Uterus (tissue), 4 donors: ENCODE measurements around the gene UNC93B1. TPM values are rescaled to one million over a fixed set of nuclear protein-coding genes. Genes with fewer than 3 reads are reported as not detected.

ENCODE experiments used
- DNase-seq, 2 donors: peaks; one replicate each; pipeline ENCODE4 v3.0.0-alpha.2; 2019 to 2020
- H3K27ac ChIP-seq, 2 donors: fragments of 200-600 bp; sonication (generic); 1 replicate in 1 of 2; 2 replicates in 1 of 2; pipeline ENCODE4 v1.5.1; 2016 to 2018
- H3K27me3 ChIP-seq, 2 donors: fragments of 200-600 bp; sonication (generic); one replicate each; pipeline ENCODE4 v1.5.1; 2018 to 2019; ENCODE audit warnings: control low read depth in 1 of 2
- H3K36me3 ChIP-seq, 2 donors: fragments of 200-600 bp; sonication (generic); one replicate each; pipeline ENCODE4 v1.5.1; 2019; ENCODE audit warnings: control low read depth in 1 of 2
- H3K4me1 ChIP-seq, 2 donors: fragments of 200-600 bp; sonication (generic); one replicate each; pipeline ENCODE4 v1.5.1; 2018 to 2019; ENCODE audit warnings: control low read depth in 1 of 2
- H3K4me3 ChIP-seq, 2 donors: fragments of 200-600 bp; sonication (generic); 1 replicate in 1 of 2; 2 replicates in 1 of 2; pipeline ENCODE4 v1.5.1; 2018 to 2019; ENCODE audit warnings: mild to moderate bottlenecking in 1 of 2
- H3K9me3 ChIP-seq, 2 donors: fragments of 200-600 bp; sonication (generic); one replicate each; pipeline ENCODE4 v1.5.1; 2019; ENCODE audit warnings: control low read depth in 1 of 2
- CTCF ChIP-seq, 4 experiments: fragments of 200-600 bp in 2 of 4; fragments of 450-650 bp in 2 of 4; sonication (generic) in 2 of 4; IDR thresholded peaks; one replicate each; pipeline ENCODE4 v1.5.1; 2016 to 2019; ENCODE audit warnings: antibody characterized with exemption in 4 of 4, mild to moderate bottlenecking in 2 of 4, moderate library complexity in 1 of 4
- POLR2A ChIP-seq, 2 donors: fragments of 450-650 bp; IDR thresholded peaks; one replicate each; pipeline ENCODE4 v1.6.1; 2016; ENCODE audit warnings: antibody characterized with exemption in 2 of 2, mild to moderate bottlenecking in 1 of 2, moderate library complexity in 1 of 2
- intact Hi-C: fragments of 100-400 bp; cut with DNase I; formaldehyde crosslinking; loops from one replicate; pipeline ENCODE4 v1.15.1; 2023; ENCODE audit warnings: low total_unique reads
- total RNA-seq, 4 donors: library from RNA; depleted of rRNA in 3 of 4; stranded (reverse); fragments of >200 nt in 3 of 4; gene quantifications; one replicate each; pipeline versions ENCODE4 v1.1.0 to v1.2.4, GENCODE V29; 2014 to 2023
- donor health status: DM: yes; HTN: yes; CAD: no.

UNC93B1 gene
- total RNA-seq, 4 donors from 2014 or later, result 4.1 to 24.3 (median 13.2) TPM

- H3K36me3 ChIP-seq, result no peaks in the 10 kb centered on the region
- H3K9me3 ChIP-seq, result no peaks in the 10 kb centered on the region
- H3K27ac ChIP-seq, result no peak overlapping the region
- intact Hi-C loops, result no loop called here
- no peaks in the 10 kb centered on the region for H3K4me1 ChIP-seq
- H3K27me3 ChIP-seq, result no peaks in the 10 kb centered on the region
- no peak overlapping the region for H3K4me3 ChIP-seq
- no peak for DNase-seq
- TF ChIP-seq CTCF (IDR thresholded peaks at IDR 0.05), result no peak
- no peak for TF ChIP-seq POLR2A (IDR thresholded peaks at IDR 0.05)
Measured at GRCh38 chr11:68004551-68005335, 846 bp upstream of the UNC93B1 start.

DNA sequence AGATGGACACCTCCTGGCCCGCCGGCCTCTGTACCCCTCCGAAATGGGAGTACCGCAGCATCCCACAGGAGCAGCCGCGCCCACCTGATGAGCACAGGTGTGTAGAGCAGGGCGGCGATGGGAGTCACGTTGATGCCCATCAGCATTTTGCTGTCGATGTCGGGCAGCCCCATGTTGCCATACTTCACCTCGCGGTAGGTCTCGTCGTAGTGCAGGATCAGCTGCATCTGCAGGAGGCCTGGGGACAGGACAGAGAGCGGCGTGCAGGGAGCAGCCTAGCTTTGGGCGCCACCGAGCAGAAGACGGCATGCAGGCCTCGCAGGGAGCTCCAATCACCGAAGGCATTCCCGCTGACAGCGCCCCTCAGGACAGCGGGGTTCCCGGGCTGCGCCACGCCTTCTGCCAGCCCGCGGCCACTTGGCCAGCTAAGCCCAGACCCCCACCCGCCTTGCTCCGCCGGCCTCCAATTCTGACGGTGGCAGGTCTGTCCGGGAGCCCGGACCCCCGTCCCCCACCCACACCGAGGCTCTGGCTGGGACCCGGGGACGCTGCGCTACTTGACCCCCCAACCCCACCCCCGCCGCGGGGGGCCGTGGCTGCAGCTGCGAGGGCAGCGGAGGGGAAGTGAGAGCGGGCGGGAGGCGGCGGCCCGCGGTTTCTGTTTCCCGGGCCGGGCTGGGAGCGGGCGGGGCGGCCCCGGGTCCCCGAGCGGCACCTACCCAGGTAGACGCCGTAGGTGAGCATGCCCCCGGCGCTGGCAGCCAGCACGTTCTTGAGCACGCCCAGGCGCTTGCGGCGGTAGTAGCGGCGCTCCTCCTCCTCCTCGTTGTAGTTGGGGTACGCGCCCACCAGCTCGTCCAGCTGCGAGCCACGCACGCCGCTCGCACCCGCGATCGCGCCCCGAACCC lies 705 bp downstream of the UNC93B1 start:
- no peaks in the 10 kb centered on the region for H3K27me3 ChIP-seq
- TF ChIP-seq CTCF (IDR thresholded peaks at IDR 0.05), result no peak
- no peak for TF ChIP-seq POLR2A (IDR thresholded peaks at IDR 0.05)
- H3K27ac ChIP-seq, result peak overlapping the region; percentile 43 to 55
- no peaks in the 10 kb centered on the region for H3K4me1 ChIP-seq
- no peak for DNase-seq
- H3K9me3 ChIP-seq, result no peaks in the 10 kb centered on the region
- peak overlapping the region; percentile 27 to 54 for H3K4me3 ChIP-seq
- intact Hi-C loops, result no loop called here
- no peaks in the 10 kb centered on the region for H3K36me3 ChIP-seq

DNA sequence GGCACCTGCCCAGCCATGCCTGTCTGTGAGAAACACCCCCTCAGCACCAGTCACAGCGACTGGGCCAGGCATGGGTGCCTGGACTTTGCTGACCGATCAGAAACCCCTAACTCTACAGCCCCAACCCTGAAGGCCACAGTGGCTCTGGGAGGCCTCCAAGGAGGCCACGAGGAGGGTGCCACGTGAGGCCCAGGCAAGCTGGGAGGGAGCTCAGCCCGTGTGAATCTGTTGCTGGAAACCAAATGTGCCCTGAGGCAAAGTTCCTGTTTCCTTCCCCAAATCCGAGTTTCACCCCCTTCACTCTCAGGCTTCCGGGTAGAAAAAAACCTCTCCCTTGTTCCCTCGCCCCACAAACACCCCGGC lies 1.3 kb downstream of the UNC93B1 start:
- intact Hi-C loops, result no loop called here
- H3K9me3 ChIP-seq, result no peaks in the 10 kb centered on the region
- no peak overlapping the region for H3K27ac ChIP-seq
- TF ChIP-seq CTCF (IDR thresholded peaks at IDR 0.05) (no peak), POLR2A (IDR thresholded peaks at IDR 0.05) (no peak)
- H3K27me3 ChIP-seq, result no peaks in the 10 kb centered on the region
- H3K4me3 ChIP-seq, result no peak overlapping the region
- H3K4me1 ChIP-seq, result no peaks in the 10 kb centered on the region
- no peak for DNase-seq
- H3K36me3 ChIP-seq, result no peaks in the 10 kb centered on the region

DNA sequence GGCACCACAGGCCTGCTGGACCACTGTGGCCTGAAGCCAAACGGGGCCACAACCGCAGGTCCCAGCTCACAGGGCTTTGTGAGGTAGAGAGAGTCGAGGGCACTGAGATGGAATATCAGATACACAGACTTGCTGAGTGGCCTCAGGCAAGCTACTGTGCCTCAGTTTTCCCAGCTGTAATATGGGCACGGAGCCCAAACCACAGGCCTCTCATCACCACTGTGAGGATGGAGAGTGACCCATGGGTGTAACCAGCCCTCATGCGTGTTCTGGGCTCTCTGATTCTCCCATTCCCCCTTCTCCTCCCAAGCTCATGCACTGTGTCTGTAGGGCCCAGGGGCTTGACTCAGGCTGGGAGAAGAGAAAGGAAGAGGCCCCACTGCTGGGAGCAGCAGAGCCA lies 4.2 kb downstream of the UNC93B1 start:
- no peak for DNase-seq
- intact Hi-C loops, result no loop called here
- H3K27me3 ChIP-seq, result no peaks in the 10 kb centered on the region
- no peak overlapping the region for H3K4me3 ChIP-seq
- no peak overlapping the region for H3K27ac ChIP-seq
- TF ChIP-seq POLR2A (IDR thresholded peaks at IDR 0.05) (no peak), CTCF (IDR thresholded peaks at IDR 0.05) (no peak)
- H3K4me1 ChIP-seq, result no peaks in the 10 kb centered on the region
- H3K36me3 ChIP-seq, result no peaks in the 10 kb centered on the region
- H3K9me3 ChIP-seq, result no peaks in the 10 kb centered on the region

GRCh38 chr11:67999201-67999629 lies 4.7 kb downstream of the UNC93B1 start:
- H3K4me1 ChIP-seq, result no peaks in the 10 kb centered on the region
- intact Hi-C loops, result no loop called here
- no peaks in the 10 kb centered on the region for H3K36me3 ChIP-seq
- H3K4me3 ChIP-seq, result no peak overlapping the region
- DNase-seq, result no peak
- H3K27ac ChIP-seq, result no peak overlapping the region
- no peaks in the 10 kb centered on the region for H3K27me3 ChIP-seq
- no peaks in the 10 kb centered on the region for H3K9me3 ChIP-seq
- TF ChIP-seq CTCF (IDR thresholded peaks at IDR 0.05) (no peak), POLR2A (IDR thresholded peaks at IDR 0.05) (no peak)
